Measurements from ENCODE around the gene SLC27A1.
"Not testable (repeated sequence)": the region's sequence is repeated elsewhere in the genome, so short reads cannot be mapped to it uniquely, and the experiment has no call there.

Gene SLC27A1

DNA sequence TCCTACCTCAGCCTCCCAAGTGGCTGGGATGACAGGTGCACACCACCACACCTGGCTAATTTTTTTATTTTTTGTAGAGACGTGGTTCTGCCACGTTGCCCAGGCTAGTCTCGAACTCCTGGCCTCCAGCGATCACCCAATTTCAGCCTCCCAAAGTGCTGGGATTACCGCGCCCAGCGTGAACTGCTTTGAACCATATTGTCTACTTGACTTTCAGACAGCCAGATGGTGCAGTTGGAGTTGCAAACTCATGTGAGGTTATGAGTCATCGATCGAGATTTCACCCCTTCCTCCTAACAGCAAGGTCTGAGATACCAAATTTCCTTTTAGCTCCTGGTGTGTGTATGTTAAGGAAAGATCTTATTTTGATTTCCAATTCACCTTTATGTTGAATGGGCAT, 2.7 kb downstream of the SLC27A1 start:
- Histone ChIP-seq H3K4me3 (ENCODE audit: low read length in 2 of 2) (no peak overlapping the region), H3K9me3 (ENCODE audit: control insufficient read depth in 2 of 2, low read length in 2 of 2) (no peaks in the 10 kb centered on the region), H3K4me1 (ENCODE audit: control insufficient read depth in 2 of 2, insufficient read depth in 2 of 2, low read length in 2 of 2) (peaks cover 3 to 13% of the 10 kb centered on the region in 2 donors), H3K27me3 (ENCODE audit: control insufficient read depth in 2 of 2, insufficient read depth in 2 of 2, low read length in 2 of 2) (no peaks in the 10 kb centered on the region), H3K9ac (ENCODE audit: low read depth in 1 of 2, low read length in 2 of 2) (no peak overlapping the region), H3K27ac (ENCODE audit: low read depth in 2 of 2, low read length in 2 of 2) (no peak overlapping the region), H3K36me3 (ENCODE audit: control insufficient read depth in 2 of 2, insufficient read depth in 2 of 2, low read length in 2 of 2) (no peaks in the 10 kb centered on the region)

GRCh38 chr19:17475011-17475540, 4.8 kb downstream of the SLC27A1 start:
- not testable (repeated sequence) for H3K4me1 ChIP-seq (ENCODE audit: control insufficient read depth in 2 of 2, insufficient read depth in 2 of 2, low read length in 2 of 2); H3K9ac ChIP-seq (ENCODE audit: low read depth in 1 of 2, low read length in 2 of 2); H3K36me3 ChIP-seq (ENCODE audit: control insufficient read depth in 2 of 2, insufficient read depth in 2 of 2, low read length in 2 of 2); H3K4me3 ChIP-seq (ENCODE audit: low read length in 2 of 2); H3K27me3 ChIP-seq (ENCODE audit: control insufficient read depth in 2 of 2, insufficient read depth in 2 of 2, low read length in 2 of 2); H3K9me3 ChIP-seq (ENCODE audit: control insufficient read depth in 2 of 2, low read length in 2 of 2)
- peak overlapping the region in 1 of 2 donors; percentile 5 for H3K27ac ChIP-seq (ENCODE audit: low read depth in 2 of 2, low read length in 2 of 2)

- Histone ChIP-seq H3K9ac (ENCODE audit: low read depth in 1 of 2, low read length in 2 of 2) (peak overlapping the region in 1 of 2 donors; percentile 7), H3K27ac (ENCODE audit: low read depth in 2 of 2, low read length in 2 of 2) (peak overlapping the region; percentile 5 to 49), H3K27me3 (ENCODE audit: control insufficient read depth in 2 of 2, insufficient read depth in 2 of 2, low read length in 2 of 2) (no peaks in the 10 kb centered on the region), H3K4me1 (ENCODE audit: control insufficient read depth in 2 of 2, insufficient read depth in 2 of 2, low read length in 2 of 2) (peaks cover 0 to 4% of the 10 kb centered on the region in 2 donors), H3K9me3 (ENCODE audit: control insufficient read depth in 2 of 2, low read length in 2 of 2) (no peaks in the 10 kb centered on the region), H3K36me3 (ENCODE audit: control insufficient read depth in 2 of 2, insufficient read depth in 2 of 2, low read length in 2 of 2) (no peaks in the 10 kb centered on the region), H3K4me3 (ENCODE audit: low read length in 2 of 2) (no peak overlapping the region)
Measured at GRCh38 chr19:17475541-17476115, 5.3 kb downstream of the SLC27A1 start.

- Histone ChIP-seq H3K4me3 (ENCODE audit: low read length in 2 of 2) (no peak overlapping the region), H3K9ac (ENCODE audit: low read depth in 1 of 2, low read length in 2 of 2) (no peak overlapping the region), H3K36me3 (ENCODE audit: control insufficient read depth in 2 of 2, insufficient read depth in 2 of 2, low read length in 2 of 2) (no peaks in the 10 kb centered on the region), H3K27me3 (ENCODE audit: control insufficient read depth in 2 of 2, insufficient read depth in 2 of 2, low read length in 2 of 2) (no peaks in the 10 kb centered on the region), H3K4me1 (ENCODE audit: control insufficient read depth in 2 of 2, insufficient read depth in 2 of 2, low read length in 2 of 2) (no peaks in the 10 kb centered on the region), H3K9me3 (ENCODE audit: control insufficient read depth in 2 of 2, low read length in 2 of 2) (no peaks in the 10 kb centered on the region), H3K27ac (ENCODE audit: low read depth in 2 of 2, low read length in 2 of 2) (no peak overlapping the region)
Measured at GRCh38 chr19:17479325-17479791, 9.0 kb downstream of the SLC27A1 start.

DNA sequence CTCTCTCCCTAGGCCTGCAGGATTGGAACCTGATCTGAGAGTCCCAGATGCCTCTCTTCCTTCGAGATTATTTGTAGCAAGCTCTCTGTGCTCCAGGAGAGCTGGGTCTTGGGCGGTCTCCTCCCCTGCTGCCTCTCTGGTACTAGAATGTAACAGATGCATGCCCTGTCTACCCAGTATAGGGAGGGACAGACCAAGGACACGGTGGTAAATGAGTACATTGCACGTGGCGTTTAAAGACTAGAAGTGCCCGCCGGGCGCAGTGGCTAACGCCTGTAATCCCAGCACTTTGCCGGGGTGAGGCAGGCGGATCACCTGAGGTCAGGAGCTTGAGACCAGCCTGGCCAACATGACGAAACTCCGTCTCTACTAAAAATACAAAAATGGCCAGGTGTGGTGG, 11.7 kb downstream of the SLC27A1 start:
- Histone ChIP-seq H3K9me3 (ENCODE audit: control insufficient read depth in 2 of 2, low read length in 2 of 2) (no peaks in the 10 kb centered on the region), H3K27me3 (ENCODE audit: control insufficient read depth in 2 of 2, insufficient read depth in 2 of 2, low read length in 2 of 2) (no peaks in the 10 kb centered on the region), H3K4me3 (ENCODE audit: low read length in 2 of 2) (no peak overlapping the region), H3K27ac (ENCODE audit: low read depth in 2 of 2, low read length in 2 of 2) (no peak overlapping the region), H3K4me1 (ENCODE audit: control insufficient read depth in 2 of 2, insufficient read depth in 2 of 2, low read length in 2 of 2) (no peaks in the 10 kb centered on the region), H3K36me3 (ENCODE audit: control insufficient read depth in 2 of 2, insufficient read depth in 2 of 2, low read length in 2 of 2) (no peaks in the 10 kb centered on the region), H3K9ac (ENCODE audit: low read depth in 1 of 2, low read length in 2 of 2) (no peak overlapping the region)

- H3K9ac ChIP-seq (ENCODE audit: low read depth in 1 of 2, low read length in 2 of 2), result no peak overlapping the region
- no peaks in the 10 kb centered on the region for H3K27me3 ChIP-seq (ENCODE audit: control insufficient read depth in 2 of 2, insufficient read depth in 2 of 2, low read length in 2 of 2)
- H3K36me3 ChIP-seq (ENCODE audit: control insufficient read depth in 2 of 2, insufficient read depth in 2 of 2, low read length in 2 of 2), result peaks cover 0 to 2% of the 10 kb centered on the region in 2 donors
- no peak overlapping the region for H3K27ac ChIP-seq (ENCODE audit: low read depth in 2 of 2, low read length in 2 of 2)
- H3K4me3 ChIP-seq (ENCODE audit: low read length in 2 of 2), result no peak overlapping the region
- H3K9me3 ChIP-seq (ENCODE audit: control insufficient read depth in 2 of 2, low read length in 2 of 2), result no peaks in the 10 kb centered on the region
- peaks cover 0 to 5% of the 10 kb centered on the region in 2 donors for H3K4me1 ChIP-seq (ENCODE audit: control insufficient read depth in 2 of 2, insufficient read depth in 2 of 2, low read length in 2 of 2)
Measured at GRCh38 chr19:17482877-17483604, 12.7 kb downstream of the SLC27A1 start.

GRCh38 chr19:17483605-17484002, 13.3 kb downstream of the SLC27A1 start:
- no peaks in the 10 kb centered on the region for H3K9me3 ChIP-seq (ENCODE audit: control insufficient read depth in 2 of 2, low read length in 2 of 2)
- no peak overlapping the region for H3K9ac ChIP-seq (ENCODE audit: low read depth in 1 of 2, low read length in 2 of 2)
- H3K27ac ChIP-seq (ENCODE audit: low read depth in 2 of 2, low read length in 2 of 2), result no peak overlapping the region
- no peaks in the 10 kb centered on the region for H3K27me3 ChIP-seq (ENCODE audit: control insufficient read depth in 2 of 2, insufficient read depth in 2 of 2, low read length in 2 of 2)
- no peak overlapping the region for H3K4me3 ChIP-seq (ENCODE audit: low read length in 2 of 2)
- H3K4me1 ChIP-seq (ENCODE audit: control insufficient read depth in 2 of 2, insufficient read depth in 2 of 2, low read length in 2 of 2), result peaks cover 5 to 11% of the 10 kb centered on the region in 2 donors
- peaks cover 0 to 2% of the 10 kb centered on the region in 2 donors for H3K36me3 ChIP-seq (ENCODE audit: control insufficient read depth in 2 of 2, insufficient read depth in 2 of 2, low read length in 2 of 2)

DNA sequence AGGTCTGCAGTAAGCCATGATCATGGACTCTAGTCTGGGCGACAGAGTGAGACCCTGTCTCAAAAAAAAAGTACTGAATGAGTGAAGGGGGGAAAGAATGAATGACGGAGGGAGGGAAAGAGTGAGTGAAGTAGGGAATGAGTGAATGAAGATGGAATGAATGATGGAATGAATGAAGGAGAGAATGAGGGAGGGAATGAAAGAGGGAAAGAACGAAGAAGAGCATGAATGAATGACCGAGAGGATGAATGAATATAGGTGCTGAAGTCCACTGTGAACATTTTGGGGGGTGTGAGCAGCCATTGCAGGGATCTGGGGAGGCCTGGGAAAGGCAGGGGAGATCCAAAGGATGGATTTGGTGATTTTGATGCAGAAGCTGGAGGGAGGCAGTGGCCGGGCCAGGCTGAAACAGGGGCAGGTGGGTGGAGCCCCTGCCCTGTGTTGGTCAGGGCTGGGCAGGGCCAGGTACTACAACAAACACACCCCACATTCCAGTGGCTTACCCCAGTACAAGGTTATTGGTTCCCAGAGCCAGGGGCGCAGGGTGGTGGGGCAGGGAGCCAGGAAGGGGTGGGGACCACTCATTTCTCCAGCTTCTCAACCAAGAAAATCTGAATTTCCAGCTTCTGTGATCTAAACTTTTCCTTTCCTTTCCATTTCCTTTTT, 14.3 kb downstream of the SLC27A1 start:
- H3K27ac ChIP-seq (ENCODE audit: low read depth in 2 of 2, low read length in 2 of 2), result no peak overlapping the region
- no peak overlapping the region for H3K4me3 ChIP-seq (ENCODE audit: low read length in 2 of 2)
- H3K9ac ChIP-seq (ENCODE audit: low read depth in 1 of 2, low read length in 2 of 2), result no peak overlapping the region
- no peaks in the 10 kb centered on the region for H3K9me3 ChIP-seq (ENCODE audit: control insufficient read depth in 2 of 2, low read length in 2 of 2)
- H3K27me3 ChIP-seq (ENCODE audit: control insufficient read depth in 2 of 2, insufficient read depth in 2 of 2, low read length in 2 of 2), result no peaks in the 10 kb centered on the region
- peaks cover 12 to 14% of the 10 kb centered on the region in 2 donors for H3K4me1 ChIP-seq (ENCODE audit: control insufficient read depth in 2 of 2, insufficient read depth in 2 of 2, low read length in 2 of 2)
- peaks cover 0 to 2% of the 10 kb centered on the region in 2 donors for H3K36me3 ChIP-seq (ENCODE audit: control insufficient read depth in 2 of 2, insufficient read depth in 2 of 2, low read length in 2 of 2)

- Histone ChIP-seq H3K9me3 (ENCODE audit: control insufficient read depth in 2 of 2, low read length in 2 of 2) (no peaks in the 10 kb centered on the region), H3K9ac (ENCODE audit: low read depth in 1 of 2, low read length in 2 of 2) (no peak overlapping the region), H3K27me3 (ENCODE audit: control insufficient read depth in 2 of 2, insufficient read depth in 2 of 2, low read length in 2 of 2) (no peaks in the 10 kb centered on the region), H3K4me3 (ENCODE audit: low read length in 2 of 2) (no peak overlapping the region), H3K4me1 (ENCODE audit: control insufficient read depth in 2 of 2, insufficient read depth in 2 of 2, low read length in 2 of 2) (peaks cover 14 to 15% of the 10 kb centered on the region in 2 donors), H3K36me3 (ENCODE audit: control insufficient read depth in 2 of 2, insufficient read depth in 2 of 2, low read length in 2 of 2) (peaks cover 0 to 2% of the 10 kb centered on the region in 2 donors), H3K27ac (ENCODE audit: low read depth in 2 of 2, low read length in 2 of 2) (no peak overlapping the region)
Measured at GRCh38 chr19:17486545-17487240, 16.4 kb downstream of the SLC27A1 start.
